H1 (cell line): Measurements from ENCODE around the gene LRRC10. TPM values are rescaled to one million over a fixed set of nuclear protein-coding genes. Genes with fewer than 3 reads are reported as not detected.

Experiments used
- CTCF ChIA-PET: fragments of 300-600 bp; sonication (Branson Sonifier 250); formaldehyde crosslinking; loops from one replicate; lab custom pipeline; 2021; ENCODE audit not compliant: partially characterized antibody; lab: Charles Lee
- POLR2A ChIA-PET: fragments of 300-600 bp; sonication (Branson Sonifier 250); formaldehyde crosslinking; loops from one replicate; lab custom pipeline; 2021; ENCODE audit warnings: inconsistent platforms; ENCODE audit not compliant: partially characterized antibody; lab: Charles Lee
- DNase-seq, 2 experiments: peaks; one replicate each; pipeline versions ENCODE4 v3.0.0 to v3.0.0-alpha.2; 2010 to 2022; ENCODE audit warnings: low spot score in 2 of 2, low read depth in 1 of 2, mixed read lengths in 1 of 2
- FAIRE-seq: peaks from 2 replicates; lab custom pipeline; 2011; peaks lifted over from hg19 to GRCh38; lab: Jason Lieb, UNC
- H2AFZ ChIP-seq: 2 replicates; pipeline ENCODE4 v1.8.1; 2012; ENCODE audit warnings: low read length, inconsistent platforms
- H2AK5ac ChIP-seq: 2 replicates; pipeline ENCODE4 v1.6.1; 2013; ENCODE audit warnings: low read depth, low read length
- H2BK120ac ChIP-seq: replicated peaks from 2 replicates; pipeline ENCODE3; 2013; ENCODE audit warnings: low read depth, low read length, inconsistent platforms
- H2BK12ac ChIP-seq: 2 replicates; pipeline ENCODE4 v1.6.1; 2013; ENCODE audit warnings: low read depth, low read length
- H2BK15ac ChIP-seq: 2 replicates; pipeline ENCODE4 v1.6.1; 2013; ENCODE audit warnings: low read length
- H2BK20ac ChIP-seq: 2 replicates; pipeline ENCODE4 v1.6.1; 2013; ENCODE audit warnings: low read length
- H2BK5ac ChIP-seq: 2 replicates; pipeline ENCODE4 v1.6.1; 2013; ENCODE audit warnings: low read depth, low read length
- H3K14ac ChIP-seq: 2 replicates; pipeline ENCODE4 v1.6.1; 2013; ENCODE audit warnings: inconsistent platforms; ENCODE audit not compliant: insufficient read length
- H3K18ac ChIP-seq: 2 replicates; pipeline ENCODE4 v1.6.1; 2013; ENCODE audit warnings: low read length; ENCODE audit errors: extremely low read depth
- H3K23ac ChIP-seq: 2 replicates; pipeline ENCODE4 v1.6.1; 2013; ENCODE audit warnings: inconsistent platforms; ENCODE audit not compliant: insufficient read length
- H3K23me2 ChIP-seq: 2 replicates; pipeline ENCODE4 v1.6.1; 2013; ENCODE audit warnings: low read depth, low read length
- H3K27ac ChIP-seq: 2 replicates; pipeline ENCODE4 v1.6.1; 2011; ENCODE audit warnings: low read depth, low read length, inconsistent platforms
- H3K27me3 ChIP-seq, 4 experiments: replicated peaks in 1 of 4; 1 replicate in 1 of 4; 2 replicates in 3 of 4; pipeline versions ENCODE4 v1.6.1 to v1.8.1; 2011 to 2013; ENCODE audit warnings: low read length in 3 of 4, mild to moderate bottlenecking in 3 of 4, inconsistent platforms in 2 of 4, mixed read lengths in 2 of 4, moderate library complexity in 1 of 4; ENCODE audit not compliant: control insufficient read depth in 3 of 4, insufficient read depth in 3 of 4; ENCODE audit errors: extremely low read depth in 1 of 4
- H3K36me3 ChIP-seq, 4 experiments: 2 replicates each; pipeline versions ENCODE4 v1.6.1 to v1.8.1; 2011 to 2013; ENCODE audit warnings: mild to moderate bottlenecking in 4 of 4, low read length in 3 of 4, moderate library complexity in 2 of 4, control low read depth in 1 of 4, inconsistent platforms in 1 of 4; ENCODE audit not compliant: insufficient read depth in 4 of 4, control insufficient read depth in 2 of 4
- H3K4ac ChIP-seq: replicated peaks from 2 replicates; pipeline ENCODE3; 2013; ENCODE audit warnings: low read length, low read depth, mixed read lengths, inconsistent platforms; ENCODE audit not compliant: insufficient read length
- H3K4me1 ChIP-seq, 4 experiments: replicated peaks in 1 of 4; 1 replicate in 1 of 4; 2 replicates in 3 of 4; pipeline versions ENCODE4 v1.6.1 to v1.8.1; 2011 to 2013; ENCODE audit warnings: low read length in 3 of 4, inconsistent platforms in 2 of 4, mixed read lengths in 1 of 4; ENCODE audit not compliant: insufficient read depth in 4 of 4, control insufficient read depth in 3 of 4
- H3K4me2 ChIP-seq, 2 experiments: 2 replicates each; pipeline versions ENCODE4 v1.6.1 to v1.8.1; 2011 to 2013; ENCODE audit warnings: low read depth in 2 of 2, low read length in 2 of 2, control low read depth in 1 of 2, inconsistent platforms in 1 of 2, mild to moderate bottlenecking in 1 of 2; ENCODE audit not compliant: insufficient read depth in 1 of 2
- H3K4me3 ChIP-seq, 4 experiments: fragments of 200-600, 300-600 bp in 1 of 4; sonication (generic), shearing (Covaris generic), sonication (Bioruptor Twin) in 1 of 4; 2 replicates each; pipeline versions ENCODE4 v1.5.1 to v1.8.1; 2011 to 2016; ENCODE audit warnings: low read length in 4 of 4, low read depth in 3 of 4, control low read depth in 2 of 4, inconsistent platforms in 2 of 4, mild to moderate bottlenecking in 2 of 4, mixed read lengths in 1 of 4, moderate library complexity in 1 of 4; ENCODE audit not compliant: insufficient read depth in 2 of 4; ENCODE audit errors: extremely low read depth in 1 of 4
- H3K56ac ChIP-seq: replicated peaks from 2 replicates; pipeline ENCODE3; 2013; ENCODE audit warnings: low read depth, mild to moderate bottlenecking, mixed read lengths, low read length, inconsistent platforms; ENCODE audit not compliant: insufficient read length
- H3K79me1 ChIP-seq: 2 replicates; pipeline ENCODE4 v1.6.1; 2013; ENCODE audit warnings: low read depth, low read length, control low read depth
- H3K79me2 ChIP-seq, 2 experiments: 2 replicates each; pipeline versions ENCODE4 v1.6.1 to v1.8.1; 2012 to 2013; ENCODE audit warnings: low read length in 2 of 2, mild to moderate bottlenecking in 2 of 2, inconsistent platforms in 1 of 2; ENCODE audit not compliant: insufficient read depth in 2 of 2, control insufficient read depth in 1 of 2
- H3K9ac ChIP-seq, 4 experiments: replicated peaks in 1 of 4; 1 replicate in 1 of 4; 2 replicates in 3 of 4; pipeline versions ENCODE4 v1.6.1 to v1.8.1; 2011 to 2013; ENCODE audit warnings: low read depth in 3 of 4, low read length in 3 of 4, control low read depth in 2 of 4, mild to moderate bottlenecking in 2 of 4, moderate library complexity in 2 of 4, inconsistent platforms in 1 of 4; ENCODE audit errors: extremely low read depth in 1 of 4
- H3K9me3 ChIP-seq, 2 experiments: 2 replicates each; pipeline versions ENCODE4 v1.6.1 to v1.8.1; 2012 to 2013; ENCODE audit warnings: mild to moderate bottlenecking in 2 of 2, moderate library complexity in 2 of 2, control low read depth in 1 of 2, inconsistent platforms in 1 of 2, low read depth in 1 of 2, low read length in 1 of 2, mixed read lengths in 1 of 2; ENCODE audit not compliant: insufficient read depth in 2 of 2
- H4K20me1 ChIP-seq, 2 experiments: replicated peaks in 1 of 2; 2 replicates each; pipeline versions ENCODE3 to v1.8.1; 2011 to 2013; ENCODE audit warnings: inconsistent platforms in 2 of 2, low read length in 2 of 2, mild to moderate bottlenecking in 1 of 2; ENCODE audit not compliant: insufficient read depth in 2 of 2, control insufficient read depth in 1 of 2
- H4K5ac ChIP-seq: 2 replicates; pipeline ENCODE4 v1.6.1; 2013; ENCODE audit warnings: low read length, low read depth, mixed read lengths, inconsistent platforms; ENCODE audit not compliant: insufficient read length
- H4K8ac ChIP-seq: 2 replicates; pipeline ENCODE4 v1.8.0; 2013; ENCODE audit warnings: mild to moderate bottlenecking, moderate library complexity, low read length, inconsistent platforms; ENCODE audit not compliant: insufficient read depth; ENCODE audit errors: extremely low read depth
- H4K91ac ChIP-seq: replicated peaks from 2 replicates; pipeline ENCODE3; 2013; ENCODE audit warnings: low read length, mixed read lengths, inconsistent platforms; ENCODE audit not compliant: insufficient read length
- FOSL1 ChIP-seq: IDR thresholded peaks from 2 replicates; pipeline ENCODE4 v1.6.1; 2011; ENCODE audit warnings: mild to moderate bottlenecking, low read depth, low read length, moderate library complexity; ENCODE audit not compliant: insufficient read depth
- NANOG ChIP-seq: IDR thresholded peaks from 2 replicates; pipeline ENCODE4 v1.6.1; 2011; ENCODE audit warnings: low read length, low read depth, mild to moderate bottlenecking, inconsistent platforms; ENCODE audit not compliant: insufficient read depth, poor library complexity, severe bottlenecking
- SIRT6 ChIP-seq: IDR thresholded peaks from one replicate; pipeline ENCODE4 v1.7.1; 2012; ENCODE audit warnings: low read length, inconsistent platforms
- SP4 ChIP-seq: IDR thresholded peaks from 2 replicates; pipeline ENCODE4 v1.6.1; 2012; ENCODE audit warnings: low read length, inconsistent platforms
- TCF12 ChIP-seq: IDR thresholded peaks from 2 replicates; pipeline ENCODE4 v1.6.1; 2011; ENCODE audit warnings: low read depth, mild to moderate bottlenecking, low read length
- ZNF274 ChIP-seq: IDR thresholded peaks from 2 replicates; pipeline ENCODE4 v1.7.0; 2012; ENCODE audit warnings: low read length, borderline replicate concordance; ENCODE audit errors: extremely low read depth
- polyA plus RNA-seq, 7 experiments: library from polyadenylated mRNA; depleted of rRNA in 3 of 7; stranded (reverse) in 5 of 7; unstranded in 2 of 7; fragments of >200 nt in 5 of 7; fragments of 200-250 nt in 2 of 7; gene quantifications; 1 replicate in 5 of 7; 2 replicates in 1 of 7; 4 replicates in 1 of 7; pipeline versions ENCODE4 v1.2.1 to v1.2.3, GENCODE V29; 2011 to 2013; ENCODE audit warnings: missing spikeins in 2 of 7, mixed read lengths in 2 of 7
- total RNA-seq: library from RNA; stranded (reverse); fragmentation: NEBNext Ultra II Directional; extraction: Animal tissue kit (Norgen Biotek cat#: 25700); gene quantifications from 2 replicates; pipeline ENCODE4 v1.2.1, GENCODE V29; 2021

Gene LRRC10
- total and polyA plus RNA-seq, 2 of the 8 experiments (the other 6 are each of a cell fraction or from before 2014, with no cell fraction given) = not detected

GRCh38 chr12:69600804-69601203 lies 9.9 kb downstream of the LRRC10 start:
- POLR2A ChIA-PET = interaction anchor here (1.0 to 4.6 kb wide), 6 partner anchors 9 to 17 kb away, joined by 3 to 27 read pairs (median 10); partner anchors contain the start of gene CCT2
- Histone ChIP-seq H3K23ac (no peak overlapping the region), H2BK5ac (no peak overlapping the region), H3K4me1 (no peaks in the 10 kb centered on the region), H3K4me2 (no peak overlapping the region), H2AFZ (no peak overlapping the region), H3K56ac (no peak overlapping the region), H4K5ac (no peak overlapping the region), H3K4ac (no peak overlapping the region), H2AK5ac (no peak overlapping the region), H2BK15ac (no peak overlapping the region), H3K18ac (no peak overlapping the region), H2BK120ac (no peak overlapping the region), H3K4me3 (no peak overlapping the region), H3K36me3 (peaks cover 22 to 72% (median 49%) of the 10 kb centered on the region in 4 experiments), H3K9me3 (no peaks in the 10 kb centered on the region), H3K79me1 (no peaks in the 10 kb centered on the region), H2BK20ac (no peak overlapping the region), H4K20me1 (peaks cover 0 to under 1% of the 10 kb centered on the region in 2 experiments), H4K8ac (no peak overlapping the region), H3K14ac (no peak overlapping the region), H3K27ac (no peak overlapping the region), H3K27me3 (no peaks in the 10 kb centered on the region), H4K91ac (no peak overlapping the region), H3K9ac (no peak overlapping the region), H3K23me2 (no peaks in the 10 kb centered on the region), H3K79me2 (no peaks in the 10 kb centered on the region), H2BK12ac (no peak overlapping the region)
- CTCF ChIA-PET = interaction anchor here (0.5 to 1.5 kb wide), 6 partner anchors 18 to 243 kb away, joined by 3 to 5 read pairs (median 3); no protein-coding TSS in a partner anchor
- TF ChIP-seq SIRT6 (no peak), ZNF274 (no peak), NANOG (no peak), TCF12 (no peak), SP4 (no peak), FOSL1 (no peak)
- FAIRE-seq (no peak), DNase-seq (no peak)
